Fibroblast of lung (primary cell): ENCODE measurements around the gene OR10A7.

Source experiments
- EZH2 ChIP-seq: IDR thresholded peaks from 2 replicates; pipeline ENCODE4 v1.5.1; 2012; ENCODE audit warnings: low read length, control low read depth, mild to moderate bottlenecking; ENCODE audit errors: missing control alignments
- TF ChIP-seq, protein P1 (sequence below), 2 donors: IDR thresholded peaks in 1 of 2; conservative IDR thresholded peaks in 1 of 2; 1 replicate in 1 of 2; 2 replicates in 1 of 2; pipeline ENCODE4 v1.5.1; 2011 to 2012; ENCODE audit warnings: low read length in 2 of 2, control low read depth in 1 of 2, inconsistent platforms in 1 of 2, low read depth in 1 of 2, mild to moderate bottlenecking in 1 of 2

DNA sequence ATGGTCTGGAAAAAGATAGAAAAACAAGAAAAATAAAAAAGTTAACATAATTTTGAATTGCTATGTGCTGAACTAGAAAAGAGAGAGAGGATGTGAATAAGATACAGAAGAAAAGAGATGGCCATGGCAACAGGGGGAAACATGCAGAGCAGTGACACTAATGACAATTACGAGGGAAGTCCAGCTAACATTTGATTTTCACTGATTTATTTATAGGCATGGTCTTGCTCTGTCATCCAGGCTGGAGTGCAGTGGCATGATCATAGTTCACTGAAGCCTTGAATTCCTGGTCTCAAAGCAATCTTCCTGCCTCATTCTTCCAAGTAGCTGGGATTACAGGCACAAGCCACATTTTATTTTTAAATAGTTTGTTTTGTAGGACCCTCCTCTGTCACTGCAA is 25.3 kb downstream of the OR10A7 start:
- TF ChIP-seq, protein P1, sequence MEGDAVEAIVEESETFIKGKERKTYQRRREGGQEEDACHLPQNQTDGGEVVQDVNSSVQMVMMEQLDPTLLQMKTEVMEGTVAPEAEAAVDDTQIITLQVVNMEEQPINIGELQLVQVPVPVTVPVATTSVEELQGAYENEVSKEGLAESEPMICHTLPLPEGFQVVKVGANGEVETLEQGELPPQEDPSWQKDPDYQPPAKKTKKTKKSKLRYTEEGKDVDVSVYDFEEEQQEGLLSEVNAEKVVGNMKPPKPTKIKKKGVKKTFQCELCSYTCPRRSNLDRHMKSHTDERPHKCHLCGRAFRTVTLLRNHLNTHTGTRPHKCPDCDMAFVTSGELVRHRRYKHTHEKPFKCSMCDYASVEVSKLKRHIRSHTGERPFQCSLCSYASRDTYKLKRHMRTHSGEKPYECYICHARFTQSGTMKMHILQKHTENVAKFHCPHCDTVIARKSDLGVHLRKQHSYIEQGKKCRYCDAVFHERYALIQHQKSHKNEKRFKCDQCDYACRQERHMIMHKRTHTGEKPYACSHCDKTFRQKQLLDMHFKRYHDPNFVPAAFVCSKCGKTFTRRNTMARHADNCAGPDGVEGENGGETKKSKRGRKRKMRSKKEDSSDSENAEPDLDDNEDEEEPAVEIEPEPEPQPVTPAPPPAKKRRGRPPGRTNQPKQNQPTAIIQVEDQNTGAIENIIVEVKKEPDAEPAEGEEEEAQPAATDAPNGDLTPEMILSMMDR (conservative IDR thresholded peaks at IDR 0.05 in 1 of 2, IDR thresholded peaks at IDR 0.05 in 1 of 2; ENCODE audit: low read depth in 1 of 2, low read length in 2 of 2), result no peak
- TF ChIP-seq EZH2, result no peak
